GM06990 (cell line): Measurements from ENCODE around the gene MFAP2.

ENCODE experiments used
- DNase-seq: peaks from one replicate; pipeline ENCODE4 v3.0.0-alpha.2; 2011; ENCODE audit not compliant: insufficient read length; ENCODE audit errors: extremely low read depth
- H3K27me3 ChIP-seq: replicated peaks from 2 replicates; pipeline ENCODE4 v1.6.0; 2011; ENCODE audit warnings: low read length; ENCODE audit not compliant: control insufficient read depth, insufficient read depth
- H3K36me3 ChIP-seq: 2 replicates; pipeline ENCODE4 v1.5.1; 2011; ENCODE audit warnings: low read length; ENCODE audit not compliant: control insufficient read depth, insufficient read depth
- H3K4me3 ChIP-seq: replicated peaks from 2 replicates; pipeline ENCODE4 v1.5.1; 2011; ENCODE audit warnings: low read depth, mild to moderate bottlenecking, control low read depth, low read length
- TF ChIP-seq, protein P1 (sequence below): IDR thresholded peaks from 2 replicates; pipeline ENCODE4 v1.5.1; 2011; ENCODE audit warnings: low read length, control low read depth, mild to moderate bottlenecking, inconsistent platforms; ENCODE audit not compliant: insufficient read depth, poor library complexity, severe bottlenecking

MFAP2 gene

DNA sequence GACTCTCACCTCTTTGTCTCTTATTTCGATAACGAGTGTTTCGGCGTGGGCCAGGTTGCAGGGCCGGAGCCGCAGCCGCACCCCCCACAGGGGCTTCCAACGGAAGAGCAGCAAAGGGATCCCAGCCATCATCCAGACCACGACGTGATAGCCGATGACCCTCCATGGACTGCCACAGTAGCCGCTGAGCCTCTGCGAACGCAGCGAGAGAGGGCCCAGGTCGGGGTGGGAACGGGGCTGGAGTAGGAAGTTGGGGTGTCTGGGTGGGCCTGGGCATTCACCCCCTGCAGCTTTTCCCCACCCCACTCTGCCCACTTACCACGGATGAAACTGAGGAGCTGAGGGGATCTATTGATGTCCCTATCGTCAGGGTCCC lies 24.9 kb upstream of the MFAP2 start:
- no peak for DNase-seq
- Histone ChIP-seq H3K36me3 (peaks cover 7% of the 10 kb centered on the region), H3K27me3 (no peaks in the 10 kb centered on the region), H3K4me3 (no peak overlapping the region)
- TF ChIP-seq, protein P1, sequence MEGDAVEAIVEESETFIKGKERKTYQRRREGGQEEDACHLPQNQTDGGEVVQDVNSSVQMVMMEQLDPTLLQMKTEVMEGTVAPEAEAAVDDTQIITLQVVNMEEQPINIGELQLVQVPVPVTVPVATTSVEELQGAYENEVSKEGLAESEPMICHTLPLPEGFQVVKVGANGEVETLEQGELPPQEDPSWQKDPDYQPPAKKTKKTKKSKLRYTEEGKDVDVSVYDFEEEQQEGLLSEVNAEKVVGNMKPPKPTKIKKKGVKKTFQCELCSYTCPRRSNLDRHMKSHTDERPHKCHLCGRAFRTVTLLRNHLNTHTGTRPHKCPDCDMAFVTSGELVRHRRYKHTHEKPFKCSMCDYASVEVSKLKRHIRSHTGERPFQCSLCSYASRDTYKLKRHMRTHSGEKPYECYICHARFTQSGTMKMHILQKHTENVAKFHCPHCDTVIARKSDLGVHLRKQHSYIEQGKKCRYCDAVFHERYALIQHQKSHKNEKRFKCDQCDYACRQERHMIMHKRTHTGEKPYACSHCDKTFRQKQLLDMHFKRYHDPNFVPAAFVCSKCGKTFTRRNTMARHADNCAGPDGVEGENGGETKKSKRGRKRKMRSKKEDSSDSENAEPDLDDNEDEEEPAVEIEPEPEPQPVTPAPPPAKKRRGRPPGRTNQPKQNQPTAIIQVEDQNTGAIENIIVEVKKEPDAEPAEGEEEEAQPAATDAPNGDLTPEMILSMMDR, result no peak

DNA sequence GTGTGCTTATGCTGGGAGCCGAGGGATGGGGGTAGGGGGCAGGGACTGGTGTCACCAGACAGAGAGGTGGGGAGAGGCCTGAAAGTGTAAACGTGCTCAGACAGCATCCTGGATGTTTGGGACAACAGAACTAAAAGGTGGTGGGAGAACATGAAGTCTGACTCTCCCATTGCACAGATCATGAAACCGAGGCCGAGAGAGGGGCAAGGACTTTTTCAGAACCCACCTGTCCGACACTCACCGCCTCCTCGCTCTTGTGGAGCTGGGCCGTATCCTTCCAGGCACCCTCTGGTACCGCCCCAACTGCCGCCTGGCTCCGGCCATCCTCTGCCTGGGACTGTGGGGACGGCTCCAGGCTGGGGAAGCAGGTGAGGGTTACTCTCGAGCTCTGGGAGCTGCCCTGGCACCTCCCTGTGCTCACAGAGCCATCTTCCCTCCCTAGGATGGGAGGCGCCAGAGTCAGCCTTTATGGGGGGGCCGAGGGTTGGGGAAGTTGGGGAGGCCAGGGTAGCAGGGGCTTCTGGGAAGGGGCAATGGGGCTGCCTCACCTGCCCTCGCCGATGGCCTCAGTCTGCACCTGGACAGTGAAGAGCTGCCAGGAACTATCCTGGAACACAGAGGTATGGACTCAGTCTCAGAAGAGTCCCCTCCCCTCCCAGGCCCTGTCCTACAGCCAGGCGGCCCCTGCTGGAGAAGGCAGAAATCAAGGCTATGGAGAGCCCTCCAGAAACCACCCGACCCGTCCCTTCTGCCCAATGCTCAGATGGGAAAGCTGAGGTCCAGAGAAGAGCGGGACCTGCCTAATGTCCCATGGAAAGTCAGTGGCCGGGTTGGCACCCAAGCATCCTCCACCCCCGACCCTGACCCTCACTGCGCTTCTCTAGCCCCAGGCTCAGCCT lies 24.3 kb upstream of the MFAP2 start:
- Histone ChIP-seq H3K27me3 (no peaks in the 10 kb centered on the region), H3K36me3 (peaks cover 7% of the 10 kb centered on the region), H3K4me3 (no peak overlapping the region)
- TF ChIP-seq, protein P1, result no peak
- DNase-seq, result no peak

DNA sequence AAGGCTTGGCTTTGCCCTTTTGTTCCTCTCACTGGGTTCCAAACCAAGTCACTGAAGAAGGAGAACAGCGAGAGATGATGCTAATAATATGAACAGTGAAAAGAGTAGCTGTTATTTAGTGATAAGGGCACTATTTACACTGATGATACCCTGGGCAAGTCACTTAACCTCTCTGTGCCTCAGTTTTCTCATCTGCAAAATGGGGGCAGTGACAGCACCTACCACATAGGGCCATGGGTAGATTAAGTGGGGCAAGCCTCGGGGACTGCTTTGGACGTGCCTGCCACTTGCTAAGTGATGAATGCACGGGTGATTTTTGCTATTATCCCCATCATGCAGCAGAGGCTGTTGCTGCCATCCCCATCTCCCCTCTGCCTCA lies 22.1 kb upstream of the MFAP2 start:
- TF ChIP-seq, protein P1, result no peak
- H3K36me3 ChIP-seq, result peaks cover 7% of the 10 kb centered on the region
- no peaks in the 10 kb centered on the region for H3K27me3 ChIP-seq
- H3K4me3 ChIP-seq, result no peak overlapping the region
- no peak for DNase-seq

DNA sequence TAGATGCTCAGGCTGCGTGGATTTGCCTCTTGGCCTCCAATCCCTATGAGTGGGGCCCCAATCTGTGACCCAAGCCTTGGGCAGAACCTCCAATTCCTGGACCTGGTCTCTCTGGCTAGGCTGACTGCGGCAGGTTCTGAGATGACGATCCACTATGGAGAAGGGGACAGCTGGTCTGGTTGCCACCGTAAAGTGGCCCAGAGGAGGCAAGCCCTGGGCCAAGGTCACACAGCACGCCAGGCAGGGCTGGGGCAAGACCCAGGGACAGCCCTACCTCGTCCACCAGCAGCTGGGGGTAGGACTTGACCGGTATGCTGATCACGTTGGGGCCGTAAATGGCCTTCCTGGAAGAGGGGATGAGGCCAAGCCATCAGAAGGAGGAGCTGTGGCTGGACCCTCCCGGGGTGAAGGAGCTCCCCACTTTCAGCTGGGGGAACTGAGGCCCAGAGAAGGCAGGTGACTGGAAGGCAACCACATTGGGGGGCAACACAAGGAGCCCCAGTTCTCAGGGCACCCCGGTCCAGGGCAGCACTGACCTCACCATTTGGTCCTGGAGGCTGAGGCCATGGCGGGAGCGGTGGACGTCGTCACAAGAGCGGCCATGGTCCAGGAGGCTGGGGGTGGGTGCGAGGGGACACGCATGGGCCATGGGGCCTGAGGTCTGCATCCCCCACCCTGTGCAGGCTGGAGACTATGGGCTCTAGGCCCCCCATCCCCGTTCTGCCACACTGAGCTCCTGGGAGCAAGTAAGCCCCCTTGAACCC lies 21.5 kb upstream of the MFAP2 start:
- peaks cover 7% of the 10 kb centered on the region for H3K36me3 ChIP-seq
- no peaks in the 10 kb centered on the region for H3K27me3 ChIP-seq
- no peak overlapping the region for H3K4me3 ChIP-seq
- DNase-seq, result no peak
- TF ChIP-seq, protein P1, result no peak

DNA sequence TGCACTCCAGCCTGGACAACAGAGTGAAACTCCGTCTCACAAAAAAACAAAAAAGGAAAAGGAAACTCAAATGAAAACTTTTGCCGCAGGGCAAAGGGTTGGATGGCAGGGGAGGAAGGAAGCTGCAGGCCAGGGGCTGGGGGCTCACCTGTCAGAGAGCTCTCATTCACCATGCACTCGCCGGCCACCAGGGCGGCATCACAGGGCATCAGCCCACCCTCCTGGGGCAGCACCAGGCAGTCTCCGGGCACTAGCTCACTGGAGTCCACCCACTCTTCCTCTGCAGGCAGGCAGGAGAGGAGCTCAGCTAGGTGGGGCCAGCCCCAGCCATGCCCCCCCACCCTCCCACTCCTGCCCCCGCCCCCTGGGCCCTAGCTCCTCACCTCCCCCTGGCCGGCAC lies 19.4 kb upstream of the MFAP2 start:
- peaks cover 7% of the 10 kb centered on the region for H3K36me3 ChIP-seq
- TF ChIP-seq, protein P1, result peak; percentile 14
- no peak overlapping the region for H3K4me3 ChIP-seq
- no peak for DNase-seq
- no peaks in the 10 kb centered on the region for H3K27me3 ChIP-seq
